HG03175 (cell line): Measurements from ENCODE around the gene ZSCAN10.
"Not testable (repeated sequence)": the region's sequence is repeated elsewhere in the genome, so short reads cannot be mapped to it uniquely, and the experiment has no call there.

Source experiments
- ATAC-seq: cut with Tn5 transposase; IDR thresholded peaks from one replicate; pipeline ENCODE4 v1.9.1; 2021; ENCODE audit warnings: mild to moderate bottlenecking, moderate library complexity; ENCODE audit not compliant: unreplicated experiment

The ZSCAN10 gene

DNA sequence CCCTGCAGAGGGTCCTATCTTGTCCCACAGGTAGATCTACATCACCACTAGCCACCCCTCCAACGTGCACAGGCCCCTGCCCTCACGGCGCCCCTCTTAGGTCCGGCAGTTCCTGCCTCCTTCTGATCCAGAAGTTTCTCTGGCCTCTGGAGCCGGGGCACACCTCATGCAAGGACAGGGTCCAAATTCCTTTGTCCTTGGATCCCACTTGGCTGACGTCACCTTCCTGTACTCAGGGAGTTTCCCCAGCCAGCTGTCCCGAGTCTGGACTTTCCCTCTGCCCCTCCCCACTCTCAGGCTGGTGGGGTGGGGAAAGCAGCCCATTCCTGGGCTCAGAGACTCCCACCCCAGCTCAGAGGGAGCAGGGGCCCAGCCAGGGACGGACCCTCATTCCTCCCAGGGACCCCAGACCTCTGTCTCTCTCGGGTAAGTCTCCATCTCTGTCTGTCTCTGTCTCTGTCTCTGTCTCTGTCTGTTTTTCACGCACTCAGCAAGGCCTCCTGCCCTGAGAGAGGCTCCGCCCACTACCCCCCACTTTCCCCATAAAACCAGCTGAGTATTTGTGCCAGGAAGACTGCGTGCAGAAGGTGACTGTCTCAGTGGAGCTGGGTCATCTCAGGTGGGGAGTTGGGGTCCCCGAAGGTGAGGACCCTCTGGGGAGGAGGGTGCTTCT, 33.9 kb downstream of the ZSCAN10 start, which contains the start of gene IL32:
TSS of gene IL32 (plus strand) at position 572 of the 673 bp plus-strand sequence. CDS start 172 bp downstream, outside the sequence.
- no peak for ATAC-seq

DNA sequence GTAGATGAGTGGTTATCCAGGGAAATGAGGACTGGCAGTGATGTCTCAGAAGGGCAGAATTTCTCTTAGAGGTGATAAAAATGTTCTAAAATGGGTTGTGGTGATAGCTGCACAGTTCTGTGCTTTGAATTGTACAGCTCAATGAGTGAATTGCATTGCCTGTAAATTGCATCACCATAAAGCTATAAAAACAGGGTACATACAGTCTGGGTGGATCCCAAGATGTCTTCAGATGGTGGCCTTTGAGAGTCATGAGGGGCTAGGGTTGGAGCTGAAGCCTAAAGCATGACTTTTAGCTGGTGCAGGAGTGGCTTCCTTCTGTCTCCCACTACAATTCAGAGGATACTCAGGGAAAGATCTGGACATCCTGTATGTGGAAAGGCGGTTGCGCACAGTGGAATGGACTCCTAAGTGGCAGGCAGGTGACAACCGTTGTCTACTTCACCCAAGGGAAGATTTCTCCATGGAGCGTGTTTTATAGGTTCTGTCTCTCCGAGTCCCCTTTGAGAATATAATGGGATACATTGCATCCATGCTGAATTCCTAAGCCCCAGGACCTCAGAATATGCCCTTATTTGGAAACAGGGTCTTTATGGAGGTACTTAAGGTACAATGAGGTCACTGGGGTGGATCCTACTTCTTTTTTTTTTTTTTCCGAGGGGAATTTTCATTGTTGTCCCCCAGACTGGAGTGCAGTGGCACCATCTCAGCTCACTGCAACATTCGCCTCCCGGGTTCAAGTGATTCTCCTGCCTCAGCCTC, 35.3 kb downstream of the ZSCAN10 start:
- ATAC-seq = no peak

DNA sequence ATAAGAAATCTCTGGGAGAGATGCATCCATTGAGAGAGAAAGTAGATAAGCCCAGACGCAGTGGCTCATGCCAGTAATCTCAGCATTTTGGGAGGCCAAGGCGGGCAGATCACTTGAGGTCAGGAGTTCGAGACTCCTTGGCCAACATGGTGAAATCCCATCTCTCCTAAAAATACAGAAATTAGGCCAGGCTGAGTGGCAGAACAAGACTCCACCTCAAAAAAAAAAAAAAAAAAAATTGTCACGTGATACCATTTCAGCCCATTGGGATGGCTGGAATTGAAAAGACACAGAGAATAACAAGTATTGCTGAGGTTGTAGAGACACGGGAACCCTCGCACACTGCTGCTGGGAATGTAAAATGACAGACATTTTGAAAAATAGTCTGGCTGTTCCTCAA, 36.5 kb downstream of the ZSCAN10 start:
- no peak for ATAC-seq

DNA sequence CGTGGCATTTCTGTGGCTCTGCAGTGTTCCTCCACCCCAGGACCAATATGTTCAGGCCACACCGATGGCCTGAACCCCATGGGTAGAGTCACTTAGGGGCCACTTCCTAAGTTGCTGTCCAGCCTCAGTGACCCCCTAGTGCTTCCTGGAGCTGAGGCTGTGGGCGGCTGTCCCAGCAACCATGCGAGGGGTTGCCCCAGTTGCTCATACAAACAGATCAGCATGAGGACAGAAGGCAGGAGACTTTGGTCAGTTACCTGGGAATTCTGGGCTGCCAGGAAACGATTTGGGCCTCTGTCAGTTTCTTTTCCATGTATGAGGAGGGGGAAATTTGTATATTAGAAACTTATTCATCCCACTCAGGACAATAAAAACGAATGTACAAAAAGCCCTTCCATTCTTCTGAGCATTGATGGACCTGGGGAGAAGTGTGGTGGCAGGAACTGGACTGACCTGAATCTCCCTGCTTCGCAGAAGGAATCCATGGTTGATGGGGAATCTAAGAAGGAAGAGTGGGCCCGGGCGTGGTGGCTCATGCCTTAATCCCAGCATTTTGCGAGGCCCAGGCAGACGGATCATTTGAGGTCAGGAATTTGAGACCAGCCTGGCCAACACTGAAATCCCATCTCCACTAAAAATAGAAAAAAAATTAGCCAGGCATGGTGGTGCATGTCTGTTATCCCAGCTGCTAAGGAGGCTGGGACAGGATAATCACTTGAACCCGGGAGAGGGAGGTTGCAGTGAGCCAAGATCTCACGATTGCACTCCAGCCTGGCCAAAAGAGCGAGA, 38.6 kb downstream of the ZSCAN10 start:
- no peak for ATAC-seq

DNA sequence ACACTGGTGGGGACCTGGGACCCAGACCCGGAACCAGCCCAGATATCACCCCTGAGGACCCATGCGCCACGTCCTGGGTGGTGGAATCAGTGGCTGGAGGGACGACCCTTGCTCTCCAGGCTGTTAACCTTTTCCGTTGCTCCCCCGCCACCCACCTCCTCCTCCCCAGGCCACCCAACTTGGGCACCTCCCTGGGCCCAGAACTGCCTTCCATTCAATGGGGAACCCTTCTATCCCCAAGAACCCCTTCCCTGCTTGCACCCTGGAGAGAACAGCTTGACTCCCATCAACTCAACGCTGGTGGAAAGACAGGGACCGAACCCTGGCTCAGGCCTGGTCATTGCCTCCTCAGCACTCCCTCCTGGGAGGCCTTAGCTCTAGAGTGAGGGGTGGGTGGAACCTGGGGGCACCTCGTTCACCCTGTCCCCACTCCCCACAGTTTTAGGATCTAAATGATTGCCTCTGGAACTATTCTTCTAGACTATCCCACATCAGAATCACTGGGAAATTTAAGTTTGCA, 39.3 kb downstream of the ZSCAN10 start:
- ATAC-seq = no peak

DNA sequence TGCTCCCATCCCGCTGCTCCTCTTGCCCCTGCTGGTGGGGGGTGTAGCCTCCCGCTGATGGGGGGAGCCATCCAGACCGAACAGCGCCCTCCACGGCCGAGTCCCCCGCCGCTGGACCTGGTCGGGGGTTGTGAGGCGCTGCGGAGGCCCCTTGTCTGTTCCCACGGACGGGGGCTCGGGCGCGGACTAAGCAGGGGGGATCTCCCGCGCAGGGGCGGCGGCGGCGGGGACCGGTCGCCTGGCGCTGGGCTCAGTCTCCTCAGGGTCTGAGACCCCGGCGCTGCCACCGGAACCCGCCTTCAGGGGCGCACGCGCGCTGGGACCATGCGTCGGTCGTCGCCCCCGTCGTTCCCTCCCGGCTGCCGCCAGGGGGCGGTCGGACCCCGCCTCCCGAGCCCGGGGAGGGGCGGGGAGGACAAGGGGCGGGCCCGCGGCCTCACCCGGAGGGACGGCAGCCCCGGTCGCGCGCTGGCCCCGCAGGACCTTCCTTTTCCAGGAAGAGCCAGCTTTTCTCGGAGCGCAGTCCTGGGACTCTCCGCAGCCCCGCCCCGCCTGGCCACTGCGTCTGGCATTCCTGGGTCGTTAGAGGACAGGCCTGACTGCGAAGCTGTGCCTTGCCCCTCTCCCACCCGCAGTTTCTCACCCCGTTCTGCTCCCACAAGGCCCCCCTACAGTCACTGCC, 39.9 kb downstream of the ZSCAN10 start:
- peak; percentile 84 for ATAC-seq

DNA sequence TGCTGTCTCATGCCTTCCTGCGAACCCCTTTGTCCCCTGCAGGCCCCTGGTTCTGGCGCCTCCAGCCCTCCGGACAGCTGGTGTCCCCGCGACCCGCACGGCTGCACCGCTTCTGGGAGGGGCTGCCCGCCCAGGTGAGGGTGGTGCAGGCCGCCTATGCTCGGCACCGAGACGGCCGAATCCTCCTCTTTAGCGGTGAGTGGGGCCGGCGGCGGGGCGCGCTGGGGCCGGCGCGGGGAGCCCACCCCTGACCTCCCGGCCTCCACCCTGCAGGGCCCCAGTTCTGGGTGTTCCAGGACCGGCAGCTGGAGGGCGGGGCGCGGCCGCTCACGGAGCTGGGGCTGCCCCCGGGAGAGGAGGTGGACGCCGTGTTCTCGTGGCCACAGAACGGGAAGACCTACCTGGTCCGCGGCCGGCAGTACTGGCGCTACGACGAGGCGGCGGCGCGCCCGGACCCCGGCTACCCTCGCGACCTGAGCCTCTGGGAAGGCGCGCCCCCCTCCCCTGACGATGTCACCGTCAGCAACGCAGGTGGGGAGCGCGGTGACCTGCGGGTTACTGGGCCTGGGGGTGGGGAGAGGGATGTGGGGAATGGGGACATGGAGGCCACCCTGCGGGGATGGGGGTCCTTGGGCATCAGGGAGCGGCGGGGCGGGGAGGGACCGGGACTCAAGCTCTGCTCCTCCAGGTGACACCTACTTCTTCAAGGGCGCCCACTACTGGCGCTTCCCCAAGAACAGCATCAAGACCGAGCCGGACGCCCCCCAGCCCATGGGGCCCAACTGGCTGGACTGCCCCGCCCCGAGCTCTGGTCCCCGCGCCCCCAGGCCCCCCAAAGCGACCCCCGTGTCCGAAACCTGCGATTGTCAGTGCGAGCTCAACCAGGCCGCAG, 40.7 kb downstream of the ZSCAN10 start:
- peak; percentile 41 for ATAC-seq

DNA sequence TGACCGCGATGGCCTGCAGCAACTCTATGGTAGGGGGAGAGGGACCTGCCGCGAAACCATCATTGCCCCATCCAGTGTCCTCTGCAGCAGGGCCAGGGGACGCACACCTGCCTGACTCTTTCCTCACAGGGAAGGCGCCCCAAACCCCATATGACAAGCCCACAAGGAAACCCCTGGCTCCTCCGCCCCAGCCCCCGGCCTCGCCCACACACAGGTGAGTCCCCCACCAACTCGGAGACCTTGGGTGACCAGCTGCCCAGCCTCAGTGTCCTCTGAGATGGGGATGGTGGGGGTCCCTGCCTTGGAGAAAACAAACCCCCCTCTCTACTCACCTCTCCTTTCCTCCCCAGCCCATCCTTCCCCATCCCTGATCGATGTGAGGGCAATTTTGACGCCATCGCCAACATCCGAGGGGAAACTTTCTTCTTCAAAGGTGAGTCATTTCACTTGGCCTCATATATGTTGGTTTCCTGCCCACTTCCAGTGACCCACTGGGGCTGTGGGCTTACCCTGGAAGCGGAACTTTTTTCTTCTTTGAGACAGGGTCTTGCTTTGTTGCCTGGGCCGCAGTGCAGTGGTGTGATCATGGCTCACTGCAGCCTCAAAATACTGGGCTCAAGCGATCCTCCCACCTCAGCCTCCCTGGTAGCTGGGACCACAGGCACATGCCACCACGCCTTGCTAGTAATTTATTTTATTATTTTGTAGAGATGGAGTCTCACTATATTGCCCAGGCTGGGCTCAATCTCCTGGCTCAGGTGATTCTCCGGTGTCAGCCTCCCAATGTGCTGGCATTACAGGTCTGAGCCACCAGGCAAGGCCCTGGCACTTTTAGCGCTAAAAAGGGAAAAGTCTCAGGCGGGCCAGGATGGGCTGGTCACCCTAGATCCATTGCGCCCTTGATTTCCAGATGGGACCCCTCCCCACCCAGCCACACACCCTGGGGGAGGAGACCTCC, 41.6 kb downstream of the ZSCAN10 start:
- no peak for ATAC-seq

DNA sequence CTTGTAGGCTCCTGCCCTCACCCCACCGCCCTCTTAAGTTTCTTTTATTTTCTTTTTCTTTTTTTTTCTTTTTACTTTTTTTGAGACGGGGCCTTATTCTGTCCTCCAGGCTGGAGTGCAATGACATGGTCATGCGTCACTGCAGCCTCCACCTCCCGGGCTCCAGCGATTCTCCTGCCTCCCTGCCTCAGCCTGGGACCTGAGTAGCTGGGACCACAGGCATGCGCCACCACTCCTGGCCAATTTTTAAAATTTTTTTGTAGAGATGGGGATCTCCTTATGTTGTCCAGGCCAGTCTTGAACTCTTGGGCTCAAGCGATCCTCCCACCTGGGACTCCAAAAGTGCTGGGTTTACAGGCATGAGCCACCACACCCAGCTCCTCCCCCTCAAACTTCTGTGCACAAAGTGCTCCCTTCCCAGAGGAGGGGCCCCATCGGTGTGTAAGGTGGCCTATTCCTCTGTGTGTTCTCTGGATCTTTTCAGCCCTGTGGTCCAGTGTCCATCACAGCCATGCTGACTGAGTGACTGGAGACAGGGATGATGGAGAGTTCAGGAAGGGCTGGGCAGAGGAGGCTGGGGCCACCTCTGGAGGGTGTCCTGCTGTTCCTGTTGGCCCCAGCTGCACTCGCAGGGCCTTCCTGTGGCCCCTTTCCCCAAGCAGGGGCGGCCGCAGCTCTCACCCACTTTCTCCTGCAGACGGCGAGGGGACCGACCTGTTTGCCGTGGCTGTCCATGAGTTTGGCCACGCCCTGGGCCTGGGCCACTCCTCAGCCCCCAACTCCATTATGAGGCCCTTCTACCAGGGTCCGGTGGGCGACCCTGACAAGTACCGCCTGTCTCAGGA, 42.5 kb downstream of the ZSCAN10 start:
- no peak for ATAC-seq

DNA sequence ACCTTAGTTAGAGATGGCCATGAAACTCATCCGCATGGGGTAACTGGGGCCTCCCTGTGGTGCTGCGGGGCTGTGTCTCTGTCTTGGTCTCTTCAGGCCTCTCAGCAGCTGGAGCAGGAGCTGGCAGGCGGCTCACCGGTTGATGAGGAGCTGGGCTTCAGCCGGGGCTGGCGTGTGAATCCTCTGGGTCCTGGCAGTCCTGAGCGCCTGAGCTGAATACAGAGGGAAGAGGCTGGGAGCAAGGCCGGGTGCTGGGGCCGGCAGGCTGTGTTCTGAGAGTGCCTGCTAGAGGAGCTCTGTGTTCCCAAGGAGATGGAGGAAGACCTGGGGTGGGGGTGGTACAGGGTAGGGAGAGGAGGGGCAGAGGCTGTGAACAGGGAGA, 43.4 kb downstream of the ZSCAN10 start:
- ATAC-seq = not testable (repeated sequence)

DNA sequence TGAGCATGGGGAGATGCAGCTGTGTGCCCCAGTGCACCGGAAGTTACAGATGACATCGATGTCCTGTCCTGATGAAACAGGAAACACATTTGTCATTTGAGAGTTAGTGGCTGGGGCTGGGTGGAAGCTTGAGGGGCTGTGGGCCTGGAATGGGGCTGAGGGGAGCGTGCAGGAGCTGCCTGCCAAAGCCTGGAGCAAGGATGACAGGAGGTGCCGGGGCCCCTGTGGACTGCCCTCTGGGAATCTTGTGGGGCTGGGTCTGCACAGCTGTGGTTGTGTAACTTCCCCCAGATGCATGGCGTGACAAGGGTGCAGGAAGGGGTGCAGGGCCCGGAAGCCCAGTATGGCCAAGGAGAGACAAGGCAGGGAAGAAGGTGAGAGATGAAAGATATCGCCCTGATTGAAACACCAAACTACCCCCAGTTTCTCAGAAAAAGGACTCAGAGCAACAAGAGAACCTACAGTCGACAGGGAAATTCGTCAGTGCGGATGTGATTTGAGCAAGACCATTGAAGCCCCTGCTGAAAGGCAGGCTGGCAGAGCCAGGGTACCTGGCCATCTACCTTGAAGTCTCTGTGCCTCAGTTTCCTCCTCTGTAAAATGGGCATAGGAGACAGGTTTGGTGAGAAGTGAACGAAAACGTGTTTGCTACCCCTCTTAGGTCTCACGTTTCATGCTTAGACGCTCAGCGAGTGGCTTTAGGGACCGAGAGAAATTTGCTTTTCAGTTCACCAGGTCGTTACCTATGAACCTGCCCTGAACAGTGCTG, 43.9 kb downstream of the ZSCAN10 start:
- ATAC-seq = no peak

DNA sequence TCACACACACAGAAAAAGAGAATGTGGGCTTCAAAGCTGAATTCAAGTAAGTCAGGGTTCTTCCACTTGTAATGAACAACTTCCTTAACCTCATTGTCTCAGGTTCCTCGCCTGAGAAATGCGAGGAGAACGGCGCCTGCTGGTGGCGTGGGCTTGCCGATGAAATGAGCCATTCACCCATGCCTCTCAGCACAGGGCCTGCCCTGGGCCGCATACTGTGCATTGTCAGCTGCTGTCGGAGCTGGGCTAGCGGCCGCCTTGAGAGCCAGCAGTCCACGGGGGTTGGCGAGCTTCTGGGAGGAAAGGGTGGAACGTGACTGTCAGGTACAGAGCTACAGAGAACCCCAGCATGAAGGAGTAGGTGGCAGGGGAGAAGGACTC, 45.8 kb downstream of the ZSCAN10 start:
- ATAC-seq = not testable (repeated sequence)

DNA sequence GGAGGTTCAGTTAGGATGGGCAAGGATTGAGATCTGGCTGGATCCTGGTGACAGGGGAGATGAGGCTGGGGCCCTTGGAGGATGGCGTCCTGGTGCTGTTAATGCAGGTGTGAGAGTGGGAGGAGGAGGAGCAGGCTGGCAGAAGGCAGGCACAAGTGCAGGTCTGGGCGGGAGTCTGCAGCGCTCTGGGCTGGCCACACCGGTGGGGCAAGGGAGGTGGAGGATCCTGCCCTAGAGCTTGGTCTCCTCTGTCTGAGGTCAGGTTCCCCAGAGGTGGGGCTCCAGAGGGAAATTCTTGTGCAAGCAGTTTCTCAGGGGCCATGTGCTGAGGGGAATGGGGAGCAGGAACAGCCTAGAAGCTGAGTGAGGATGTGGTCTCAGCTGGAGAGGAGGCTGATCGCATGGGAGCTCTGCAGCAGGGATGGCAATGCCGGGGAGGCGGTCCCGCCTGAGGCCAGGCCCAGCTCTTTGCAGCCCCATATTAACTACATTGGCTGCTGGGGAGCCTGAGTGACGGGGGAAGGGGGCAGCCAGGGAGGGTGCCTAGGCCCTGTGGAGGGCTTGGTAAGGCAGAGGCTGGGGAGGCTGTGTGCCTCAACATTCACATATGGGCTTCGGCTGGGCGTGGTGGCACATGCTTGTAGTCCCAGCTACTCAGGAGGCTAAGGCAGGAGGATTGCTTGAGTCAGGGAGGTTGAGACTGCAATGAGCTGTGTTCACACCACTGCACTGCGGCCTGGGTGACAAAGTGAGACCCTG, 46.3 kb downstream of the ZSCAN10 start:
- ATAC-seq = not testable (repeated sequence)

DNA sequence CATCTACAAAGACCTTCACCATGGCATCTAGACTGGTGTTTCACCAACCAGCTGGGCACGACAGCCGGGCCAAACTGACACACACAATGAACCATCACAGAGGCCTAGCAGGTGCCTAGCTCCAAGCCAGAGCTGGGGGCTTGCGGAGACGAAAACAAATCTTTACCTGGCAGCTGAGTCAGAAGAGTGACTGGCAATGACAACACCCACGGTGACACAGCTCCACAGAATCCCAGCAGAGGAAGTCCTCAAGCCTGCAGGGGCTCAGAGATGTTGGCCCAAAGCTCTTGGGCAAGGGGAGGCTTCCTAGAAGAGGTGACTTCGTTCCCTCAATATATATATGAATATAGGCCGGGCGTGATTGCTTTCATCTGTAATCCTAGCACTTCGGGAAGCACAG, 47.6 kb downstream of the ZSCAN10 start:
- no peak for ATAC-seq

DNA sequence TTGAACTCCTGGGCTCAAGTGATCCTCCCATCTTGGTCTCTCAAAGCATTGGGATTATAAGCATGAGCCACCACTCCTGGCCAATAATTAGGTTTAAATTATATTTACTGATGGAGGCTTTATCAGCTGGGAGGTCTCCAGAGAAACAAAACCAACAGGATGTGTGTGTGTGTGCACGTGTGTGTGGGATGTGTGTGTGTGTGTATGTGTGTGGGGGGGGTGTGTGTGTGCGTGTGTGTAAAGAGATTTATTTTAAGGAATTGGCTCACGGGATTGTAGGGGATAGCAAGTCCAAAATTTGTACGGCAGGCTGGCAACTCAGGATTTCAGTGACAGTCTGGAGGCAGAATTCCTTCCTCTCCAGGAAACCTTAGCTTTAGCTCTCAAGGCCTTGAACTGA, 48.1 kb downstream of the ZSCAN10 start:
- no peak for ATAC-seq

DNA sequence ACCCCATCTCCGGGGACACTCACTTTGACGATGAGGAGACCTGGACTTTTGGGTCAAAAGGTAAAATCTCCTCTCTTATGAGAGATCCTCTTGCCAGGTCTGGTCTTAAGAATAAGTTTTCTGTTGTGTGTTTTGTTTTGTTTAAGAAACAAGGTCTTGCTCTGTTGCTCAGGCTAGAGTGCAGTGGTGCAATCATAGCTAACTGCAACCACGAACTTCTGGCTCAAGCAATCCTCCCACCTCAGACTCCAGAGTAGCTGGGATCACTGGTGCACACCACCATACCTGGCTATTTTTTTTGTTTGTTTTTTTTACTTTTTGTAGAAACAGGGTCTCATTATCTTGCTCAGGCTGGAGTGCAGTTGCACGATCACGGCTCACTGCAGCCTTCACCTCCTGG, 48.6 kb downstream of the ZSCAN10 start:
- no peak for ATAC-seq
